AG09309 (cell line): ENCODE results near the gene YPEL3.
"Not testable (repeated sequence)": the region's sequence is repeated elsewhere in the genome, so short reads cannot be mapped to it uniquely, and the experiment has no call there.

Experiments
- DNase-seq: peaks from one replicate; pipeline ENCODE4 v3.0.0-alpha.2; 2010; ENCODE audit warnings: low read depth
- H3K4me3 ChIP-seq: 2 replicates; pipeline ENCODE4 v1.5.1; 2011; ENCODE audit warnings: mild to moderate bottlenecking, low read depth, low read length, moderate library complexity; ENCODE audit not compliant: control insufficient read depth
- CTCF ChIP-seq: IDR thresholded peaks from 2 replicates; pipeline ENCODE4 v1.5.1; 2011; ENCODE audit warnings: mild to moderate bottlenecking, low read depth, low read length, inconsistent platforms; ENCODE audit not compliant: insufficient read depth, control insufficient read depth; ENCODE audit errors: missing control alignments

The YPEL3 gene

GRCh38 chr16:30127993-30128392 is 32.0 kb upstream of the YPEL3 start:
- no peak overlapping the region for H3K4me3 ChIP-seq
- DNase-seq = no peak
- no peak for TF ChIP-seq CTCF

GRCh38 chr16:30125690-30126089 is 29.7 kb upstream of the YPEL3 start:
- DNase-seq, H3K4me3 ChIP-seq: not testable (repeated sequence)

- H3K4me3 ChIP-seq = no peak overlapping the region
- TF ChIP-seq CTCF = no peak
- DNase-seq = no peak
Observed at GRCh38 chr16:30124985-30125379, 29.0 kb upstream of the YPEL3 start.

GRCh38 chr16:30122604-30123160 is 26.7 kb upstream of the YPEL3 start:
- peak overlapping the region; percentile 62 for H3K4me3 ChIP-seq
- TF ChIP-seq CTCF = no peak
- DNase-seq = no peak

- peak overlapping the region; percentile 62 for H3K4me3 ChIP-seq
- TF ChIP-seq CTCF = no peak
- DNase-seq = no peak
Observed at GRCh38 chr16:30121741-30122571, 25.9 kb upstream of the YPEL3 start.

- DNase-seq = no peak
- no peak overlapping the region for H3K4me3 ChIP-seq
- TF ChIP-seq CTCF = no peak
Observed at GRCh38 chr16:30120340-30121105, 24.5 kb upstream of the YPEL3 start.

- no peak for DNase-seq
- no peak overlapping the region for H3K4me3 ChIP-seq
- TF ChIP-seq CTCF = no peak
Observed at GRCh38 chr16:30119428-30119827, 23.4 kb upstream of the YPEL3 start.
